GM12892 (cell line): ENCODE measurements around the gene SETD4.

Experiments used
- DNase-seq: peaks from one replicate; pipeline ENCODE4 v3.0.0; 2011; ENCODE audit not compliant: insufficient read length
- FAIRE-seq: peaks from 2 replicates; lab custom pipeline; 2011; peaks lifted over from hg19 to GRCh38; lab: Jason Lieb, UNC
- POLR2A ChIP-seq: IDR thresholded peaks from 2 replicates; pipeline ENCODE4 v1.6.1; 2011; ENCODE audit warnings: low read depth, low read length, control low read depth
- POLR2AphosphoS5 ChIP-seq: IDR thresholded peaks from 2 replicates; pipeline ENCODE4 v1.6.1; 2011; ENCODE audit warnings: low read depth, low read length, control low read depth
- TAF1 ChIP-seq: IDR thresholded peaks from 2 replicates; pipeline ENCODE4 v1.6.1; 2011; ENCODE audit warnings: low read depth, mild to moderate bottlenecking, control low read depth, low read length, borderline replicate concordance

The SETD4 gene

DNA sequence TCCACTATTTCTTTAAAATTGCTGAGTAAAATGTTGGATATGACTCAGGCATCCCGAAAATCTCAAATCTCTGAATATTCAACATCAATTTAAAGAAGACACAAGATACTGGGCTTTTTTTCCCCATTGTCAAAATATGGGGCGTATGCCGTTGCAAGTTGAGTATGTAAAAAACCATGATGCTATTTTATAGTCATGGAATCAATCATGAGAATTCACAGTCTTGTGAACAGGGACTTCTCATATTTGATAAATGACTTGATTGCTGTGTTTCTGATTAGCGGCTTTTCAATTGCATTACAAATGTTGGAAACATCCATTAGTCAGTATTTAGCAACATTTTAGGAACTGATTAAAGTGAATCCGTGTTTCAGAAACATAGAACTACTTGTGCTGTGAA is 45.3 kb downstream of the SETD4 start:
- TF ChIP-seq TAF1: no peak
- no peak for TF ChIP-seq POLR2AphosphoS5
- no peak for TF ChIP-seq POLR2A
- FAIRE-seq (no peak), DNase-seq (no peak)

DNA sequence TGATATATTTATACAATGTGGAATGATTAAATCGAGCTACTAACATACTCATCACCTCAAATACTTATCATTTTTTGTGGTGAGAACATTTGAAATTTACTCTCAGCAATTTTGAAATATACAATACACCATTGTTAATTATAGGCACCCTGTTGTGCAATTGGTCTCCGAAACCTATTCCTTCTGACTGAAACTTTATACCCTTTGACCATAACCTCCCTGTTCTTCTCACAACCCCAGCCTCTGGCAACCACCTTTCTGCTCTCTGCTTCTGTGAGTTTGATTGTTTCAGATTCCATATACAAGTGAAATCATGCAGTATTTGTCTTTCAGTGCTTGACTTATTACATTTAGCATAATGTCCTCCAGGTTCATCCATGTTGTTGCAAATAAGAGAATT is 49.5 kb downstream of the SETD4 start:
- no peak for DNase-seq
- no peak for FAIRE-seq
- TF ChIP-seq POLR2AphosphoS5: no peak
- TF ChIP-seq TAF1: no peak
- TF ChIP-seq POLR2A: no peak

DNA sequence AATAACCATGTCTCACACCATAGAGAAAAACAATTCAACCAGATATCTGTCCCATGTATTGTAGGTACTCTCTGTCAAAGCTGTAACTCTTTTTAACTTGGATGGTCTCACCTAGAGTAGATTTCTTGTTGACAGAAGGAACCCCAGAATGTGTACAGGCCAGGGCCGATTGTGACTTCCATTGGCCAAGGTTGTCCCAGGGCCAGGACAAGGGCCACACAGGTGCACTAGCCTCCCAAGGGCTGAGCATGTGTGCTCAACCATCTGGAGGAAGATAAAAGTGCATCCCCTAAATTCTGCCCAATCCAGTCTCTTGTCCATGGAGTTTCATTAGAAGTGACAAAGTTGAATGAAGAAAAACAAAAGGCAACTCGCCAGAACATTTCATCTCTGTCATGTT is 51.8 kb downstream of the SETD4 start:
- no peak for DNase-seq
- TF ChIP-seq TAF1 (no peak), POLR2AphosphoS5 (no peak), POLR2A (no peak)
- FAIRE-seq: no peak

DNA sequence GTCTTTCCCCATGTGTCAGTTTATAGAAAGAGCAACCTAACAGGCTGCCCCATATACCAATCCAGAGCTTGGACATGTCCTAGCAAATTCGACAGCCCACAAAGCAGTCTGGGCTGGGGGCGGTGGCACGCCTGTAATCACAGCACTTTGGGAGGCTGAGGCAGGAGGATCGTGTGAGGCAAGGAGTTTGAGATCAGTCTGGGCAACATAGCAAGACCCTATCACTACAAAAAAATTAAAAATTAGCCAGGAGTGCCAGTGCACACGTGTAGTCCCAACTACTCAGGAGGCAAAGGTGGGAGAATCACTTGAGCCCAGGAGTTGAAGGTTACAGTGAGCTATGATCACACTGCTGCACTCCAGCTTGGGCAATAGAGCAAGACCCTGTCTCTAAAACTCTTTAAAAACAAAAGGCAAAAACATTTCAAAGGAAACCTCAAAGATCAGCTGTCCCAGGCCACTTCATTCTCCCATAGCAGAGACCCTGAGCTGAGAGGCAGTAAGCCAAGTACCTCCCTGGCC is 54.4 kb downstream of the SETD4 start:
- DNase-seq (no peak), FAIRE-seq (no peak)
- TF ChIP-seq TAF1: no peak

DNA sequence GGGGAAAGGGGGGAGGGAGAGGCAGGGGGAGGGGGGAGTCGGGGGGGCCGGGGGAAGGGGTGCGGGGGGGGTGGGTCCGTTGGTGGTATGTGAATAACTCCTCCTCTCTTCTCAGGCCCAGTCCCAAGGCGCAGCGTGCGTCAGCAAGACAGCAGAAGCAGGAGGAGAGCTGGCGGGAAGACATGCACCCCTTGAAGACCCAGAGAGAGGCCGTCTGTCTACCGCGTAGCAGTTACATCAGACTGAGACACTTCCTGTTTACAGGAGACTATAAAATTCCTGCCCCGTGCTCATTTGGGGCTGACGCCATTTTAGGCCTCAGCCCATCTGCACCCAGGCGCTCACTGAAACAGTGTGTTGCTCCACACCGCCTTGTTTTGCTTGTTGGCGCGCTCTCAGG is 55.3 kb downstream of the SETD4 start:
- FAIRE-seq (no peak), DNase-seq (no peak)
- TF ChIP-seq TAF1: no peak
- no peak for TF ChIP-seq POLR2A
- no peak for TF ChIP-seq POLR2AphosphoS5

DNA sequence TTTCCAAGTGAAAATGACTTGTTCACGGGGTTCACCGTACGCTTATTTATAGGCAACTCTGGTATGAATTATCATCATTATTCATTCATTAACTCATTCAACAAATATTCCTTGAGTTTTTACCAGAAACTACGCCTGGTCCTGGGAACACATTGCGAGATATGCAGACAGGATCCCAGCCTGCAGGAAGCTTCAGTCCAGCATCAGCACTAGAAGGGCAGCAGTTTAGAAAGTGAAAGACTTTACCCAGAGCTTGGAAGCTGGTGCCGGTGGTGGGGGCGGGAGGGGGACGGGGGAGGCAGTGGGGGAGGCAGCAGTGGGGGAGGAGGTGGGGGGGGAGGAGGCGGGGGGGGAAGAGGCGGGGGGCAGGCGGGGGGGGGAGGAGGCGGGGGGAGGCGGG is 55.9 kb downstream of the SETD4 start:
- no peak for FAIRE-seq
- no peak for TF ChIP-seq TAF1
- no peak for DNase-seq

DNA sequence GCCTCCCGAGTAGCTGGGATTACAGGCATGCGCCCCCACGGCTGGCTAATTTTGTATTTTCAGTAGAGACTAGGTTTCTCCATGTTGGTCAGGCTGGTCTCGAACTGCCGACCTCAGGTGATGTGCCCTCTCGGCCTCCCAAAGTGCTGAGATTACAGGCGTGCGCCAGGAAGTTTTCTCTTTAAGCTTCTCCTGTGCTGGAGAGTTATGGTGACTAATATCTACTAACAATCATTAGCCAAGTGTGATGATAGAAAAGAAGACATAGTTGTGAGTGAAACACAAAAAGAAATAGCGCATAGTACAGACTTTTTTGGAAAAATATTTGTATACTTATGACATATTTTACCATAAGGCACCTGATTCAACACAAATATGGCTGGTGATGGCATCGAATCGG is 56.5 kb downstream of the SETD4 start:
- FAIRE-seq: no peak
- no peak for DNase-seq
- TF ChIP-seq POLR2AphosphoS5: no peak
- TF ChIP-seq TAF1: no peak
- TF ChIP-seq POLR2A: no peak

DNA sequence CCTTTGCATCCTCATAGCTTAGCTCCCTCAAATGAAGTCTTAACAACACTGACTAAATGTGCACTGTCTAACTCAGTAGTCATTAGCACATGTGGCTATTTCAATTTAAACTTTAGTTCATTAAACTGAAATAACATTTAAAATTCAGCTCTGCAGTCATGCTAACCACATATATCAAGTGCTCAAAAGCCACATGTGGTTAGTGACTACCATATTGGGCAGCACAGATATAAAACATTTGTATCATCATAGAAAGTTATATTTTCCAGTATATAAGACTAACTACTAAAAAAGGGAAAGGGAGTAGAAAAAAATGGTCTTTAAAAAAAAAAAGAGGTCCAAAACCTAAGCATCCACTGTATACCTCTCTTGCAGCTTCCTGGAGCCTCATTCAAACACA is 64.1 kb downstream of the SETD4 start:
- FAIRE-seq (no peak), DNase-seq (no peak)
- TF ChIP-seq POLR2AphosphoS5: no peak
- TF ChIP-seq TAF1: no peak
- no peak for TF ChIP-seq POLR2A

DNA sequence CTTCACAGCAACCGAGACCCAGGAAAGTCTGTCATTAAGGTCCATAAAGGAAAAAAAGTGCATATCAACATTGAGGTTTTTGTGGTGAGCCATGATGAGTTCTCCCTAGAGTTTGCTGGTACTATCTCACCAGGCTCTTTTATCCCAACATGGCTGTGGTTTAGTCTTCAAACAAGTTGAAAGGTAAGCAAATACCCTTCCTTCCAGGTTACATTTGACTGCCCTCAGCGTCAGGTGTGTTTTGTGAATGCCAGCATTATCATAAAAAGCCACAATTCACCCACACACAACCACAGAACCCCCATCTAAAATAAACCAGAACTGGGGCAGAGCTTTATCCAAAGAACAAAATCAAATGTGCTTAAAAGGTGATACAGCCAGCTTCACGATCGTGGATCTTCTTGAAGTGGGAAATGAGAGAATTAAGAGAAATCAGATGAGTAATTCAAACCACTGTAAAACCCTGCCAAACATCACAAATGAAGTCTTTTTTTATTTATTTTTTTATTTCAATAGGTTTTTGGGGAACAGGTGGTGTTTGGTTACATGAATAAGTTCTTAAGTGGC is 64.7 kb downstream of the SETD4 start:
- no peak for FAIRE-seq
- DNase-seq: no peak
- TF ChIP-seq POLR2AphosphoS5 (no peak), POLR2A (no peak), TAF1 (no peak)

DNA sequence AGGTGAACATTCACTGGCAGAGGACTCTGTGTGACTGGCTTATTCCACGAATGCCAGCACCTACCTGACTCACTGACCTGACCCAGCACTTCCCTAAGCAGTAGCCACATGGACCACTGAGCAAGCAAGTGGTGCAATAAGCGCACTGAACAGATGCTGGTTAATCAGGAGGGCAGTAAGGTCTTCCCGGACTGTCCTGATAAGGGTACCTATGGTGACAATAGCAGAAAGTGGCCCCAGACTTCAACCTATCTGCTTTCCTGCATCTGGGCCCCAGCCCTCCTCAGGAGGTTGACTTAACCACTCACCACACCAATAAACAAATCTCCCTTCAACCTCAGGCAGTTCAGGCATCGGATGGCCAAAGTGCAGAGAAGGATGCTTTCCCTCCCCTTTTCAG is 65.7 kb downstream of the SETD4 start:
- TF ChIP-seq POLR2AphosphoS5 (no peak), TAF1 (no peak), POLR2A (no peak)
- no peak for FAIRE-seq
- DNase-seq: no peak

DNA sequence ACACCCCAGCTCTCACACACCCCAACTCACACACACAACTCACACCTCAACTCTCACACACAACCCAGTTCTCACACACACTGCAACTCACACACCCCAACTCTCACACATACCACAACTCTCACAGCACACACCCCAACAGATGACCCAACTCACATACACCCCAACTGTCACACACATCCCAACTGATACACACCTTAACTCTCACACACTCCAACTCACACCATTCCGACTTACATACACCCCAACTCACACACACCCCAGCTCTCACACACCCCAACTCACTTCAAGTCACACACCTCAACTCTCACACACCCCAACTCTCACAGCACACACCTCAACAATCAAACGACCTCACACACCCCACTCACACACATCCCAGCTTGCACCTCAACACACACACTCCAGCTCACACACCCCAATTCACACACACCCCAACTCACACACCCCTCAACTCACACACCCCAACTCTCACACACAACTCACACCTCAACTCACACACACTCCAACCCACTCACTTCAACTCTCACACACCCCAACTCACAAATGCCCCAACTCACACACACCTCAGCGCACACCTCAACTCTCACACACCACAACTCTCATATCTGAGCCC is 66.3 kb downstream of the SETD4 start:
- FAIRE-seq: no peak
- no peak for DNase-seq
- TF ChIP-seq POLR2AphosphoS5 (no peak), POLR2A (no peak), TAF1 (no peak)

DNA sequence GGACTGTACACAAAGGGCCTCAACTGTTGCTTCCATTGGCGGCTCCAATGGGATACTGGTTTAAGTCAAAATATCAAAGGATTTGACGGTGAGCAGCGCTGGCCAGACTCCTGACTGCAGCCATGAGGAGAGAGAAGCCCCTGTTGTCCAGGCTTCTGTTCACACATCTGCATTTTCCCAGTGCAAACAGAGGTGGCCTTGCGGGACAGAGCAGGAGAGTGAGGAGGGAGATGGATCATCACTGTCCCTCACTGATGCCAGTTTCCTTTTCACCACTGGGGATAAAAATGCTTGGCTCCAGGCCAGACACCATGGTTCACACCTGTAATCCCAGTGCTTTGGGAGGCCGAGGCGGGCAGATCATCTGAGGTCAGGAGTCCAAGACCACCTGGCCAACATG is 69.2 kb downstream of the SETD4 start:
- DNase-seq: no peak
- no peak for FAIRE-seq
- TF ChIP-seq POLR2AphosphoS5 (no peak), POLR2A (no peak), TAF1 (no peak)
